Gastroesophageal sphincter (tissue), 3 donors: ENCODE measurements around the gene LCA5L.
"Not testable (repeated sequence)": the region's sequence is repeated elsewhere in the genome, so short reads cannot be mapped to it uniquely, and the experiment has no call there.

Source experiments
- CTCF ChIP-seq, 4 experiments: fragments of 200-600 bp in 2 of 4; fragments of 450-650 bp in 2 of 4; sonication (generic) in 1 of 4; IDR thresholded peaks; one replicate each; pipeline ENCODE4 v1.5.1; 2017 to 2019; ENCODE audit warnings: antibody characterized with exemption in 4 of 4, mild to moderate bottlenecking in 2 of 4, moderate library complexity in 2 of 4
- EP300 ChIP-seq: sonication (generic); formaldehyde crosslinking; IDR thresholded peaks from one replicate; pipeline ENCODE4 v1.6.1; 2017; ENCODE audit warnings: antibody characterized with exemption, mild to moderate bottlenecking
- POLR2A ChIP-seq, 2 donors: fragments of 450-650 bp; IDR thresholded peaks; one replicate each; pipeline ENCODE4 v1.6.1; 2017; ENCODE audit warnings: antibody characterized with exemption in 2 of 2, mild to moderate bottlenecking in 2 of 2, moderate library complexity in 1 of 2

GRCh38 chr21:39382096-39382495 is 63.5 kb downstream of the LCA5L start:
- TF ChIP-seq CTCF (IDR thresholded peaks at IDR 0.05); EP300; POLR2A (IDR thresholded peaks at IDR 0.05): not testable (repeated sequence)
